GM12801 (cell line): ENCODE results near the gene CLDN1.

Source experiments
- TF ChIP-seq, protein P1 (sequence below): IDR thresholded peaks from one replicate; pipeline ENCODE4 v1.5.1; 2011; ENCODE audit warnings: control low read depth; ENCODE audit not compliant: insufficient read length; ENCODE audit errors: extremely low read depth

Gene CLDN1

GRCh38 chr3:190294030-190294429 lies 28.2 kb downstream of the CLDN1 start:
- TF ChIP-seq, protein P1, sequence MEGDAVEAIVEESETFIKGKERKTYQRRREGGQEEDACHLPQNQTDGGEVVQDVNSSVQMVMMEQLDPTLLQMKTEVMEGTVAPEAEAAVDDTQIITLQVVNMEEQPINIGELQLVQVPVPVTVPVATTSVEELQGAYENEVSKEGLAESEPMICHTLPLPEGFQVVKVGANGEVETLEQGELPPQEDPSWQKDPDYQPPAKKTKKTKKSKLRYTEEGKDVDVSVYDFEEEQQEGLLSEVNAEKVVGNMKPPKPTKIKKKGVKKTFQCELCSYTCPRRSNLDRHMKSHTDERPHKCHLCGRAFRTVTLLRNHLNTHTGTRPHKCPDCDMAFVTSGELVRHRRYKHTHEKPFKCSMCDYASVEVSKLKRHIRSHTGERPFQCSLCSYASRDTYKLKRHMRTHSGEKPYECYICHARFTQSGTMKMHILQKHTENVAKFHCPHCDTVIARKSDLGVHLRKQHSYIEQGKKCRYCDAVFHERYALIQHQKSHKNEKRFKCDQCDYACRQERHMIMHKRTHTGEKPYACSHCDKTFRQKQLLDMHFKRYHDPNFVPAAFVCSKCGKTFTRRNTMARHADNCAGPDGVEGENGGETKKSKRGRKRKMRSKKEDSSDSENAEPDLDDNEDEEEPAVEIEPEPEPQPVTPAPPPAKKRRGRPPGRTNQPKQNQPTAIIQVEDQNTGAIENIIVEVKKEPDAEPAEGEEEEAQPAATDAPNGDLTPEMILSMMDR, result no peak

DNA sequence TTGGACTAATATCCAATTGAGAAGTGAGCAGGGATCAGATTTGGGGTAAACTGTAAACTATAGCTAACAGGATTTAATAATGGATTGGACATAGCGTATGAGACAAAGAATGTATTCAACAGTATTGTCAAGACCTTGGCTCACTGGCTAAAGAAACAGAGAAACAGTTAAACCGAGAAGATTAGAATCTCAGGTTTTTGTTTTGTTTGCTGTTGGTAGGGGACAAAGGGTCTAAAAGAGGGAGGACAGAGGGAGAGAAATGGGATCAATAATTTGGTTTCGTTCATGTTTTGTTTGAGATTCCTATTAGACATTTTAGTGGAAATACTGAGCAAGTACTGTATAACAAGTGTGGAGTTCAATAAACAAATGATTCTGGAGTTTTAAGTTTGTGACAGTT lies 28.6 kb downstream of the CLDN1 start:
- TF ChIP-seq, protein P1, result no peak

DNA sequence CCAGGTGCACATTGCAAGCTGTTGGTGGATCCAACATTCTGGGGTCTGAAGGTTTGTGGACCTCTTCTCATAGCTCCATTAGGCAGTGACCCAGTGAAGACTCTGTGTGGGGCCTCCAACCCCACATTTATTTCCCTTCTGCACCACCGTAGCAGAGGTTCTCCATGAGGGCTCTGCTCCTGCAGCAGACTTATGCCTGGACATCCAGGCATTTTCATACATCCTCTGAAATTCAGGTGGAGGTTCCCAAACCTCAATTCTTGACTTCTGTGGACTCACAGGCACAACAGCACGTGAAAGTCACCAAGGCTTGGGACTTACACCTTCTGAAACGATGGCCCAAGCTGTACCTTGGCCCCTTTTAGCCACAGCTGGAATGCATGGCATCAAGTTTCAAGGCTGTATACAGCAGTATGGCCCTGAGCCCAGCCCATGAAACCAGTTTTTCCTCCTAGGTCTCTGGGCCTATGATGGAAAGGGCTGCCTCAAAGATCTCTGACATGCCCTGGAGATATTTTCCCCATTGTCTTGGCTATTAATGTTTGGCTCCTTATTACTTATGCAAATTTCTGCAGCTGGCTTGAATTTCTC lies 30.2 kb downstream of the CLDN1 start:
- TF ChIP-seq, protein P1, result no peak

GRCh38 chr3:190289989-190290388 lies 32.3 kb downstream of the CLDN1 start:
- TF ChIP-seq, protein P1, result no peak

DNA sequence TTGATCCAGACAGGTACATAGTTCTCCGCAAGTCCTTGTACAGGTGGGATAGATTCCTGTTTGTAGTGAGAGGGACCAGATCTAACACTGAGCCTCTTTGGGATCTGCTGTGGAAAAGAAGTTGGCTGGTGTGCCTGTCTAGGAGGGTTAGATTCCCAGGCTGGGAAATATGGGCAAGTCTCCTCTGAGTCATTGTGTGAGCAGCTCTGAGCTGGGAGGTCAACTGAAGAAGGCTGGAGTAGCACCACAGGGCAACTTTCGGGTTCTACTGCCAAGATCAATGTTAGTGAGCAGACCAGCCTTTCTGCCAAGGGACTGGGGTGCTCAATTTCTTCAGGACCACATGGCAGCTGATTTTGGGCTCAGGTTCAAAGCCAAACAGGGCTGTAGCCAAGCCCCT lies 33.4 kb downstream of the CLDN1 start:
- TF ChIP-seq, protein P1, result no peak

- TF ChIP-seq, protein P1, result no peak
Measured at GRCh38 chr3:190286014-190286413, 36.2 kb downstream of the CLDN1 start.

GRCh38 chr3:190281308-190282051 lies 40.8 kb downstream of the CLDN1 start:
- TF ChIP-seq, protein P1, result no peak
